Activated CD4-positive, alpha-beta T cell treated with anti-CD3 and anti-CD28 coated beads for 24 hours (primary cell): Measurements from ENCODE around the gene TTC28.

Source experiments
- DNase-seq, 2 donors: peaks; one replicate each; pipeline ENCODE4 v3.0.0-alpha.2; 2020; ENCODE audit warnings: low read depth in 2 of 2

The TTC28 gene

DNA sequence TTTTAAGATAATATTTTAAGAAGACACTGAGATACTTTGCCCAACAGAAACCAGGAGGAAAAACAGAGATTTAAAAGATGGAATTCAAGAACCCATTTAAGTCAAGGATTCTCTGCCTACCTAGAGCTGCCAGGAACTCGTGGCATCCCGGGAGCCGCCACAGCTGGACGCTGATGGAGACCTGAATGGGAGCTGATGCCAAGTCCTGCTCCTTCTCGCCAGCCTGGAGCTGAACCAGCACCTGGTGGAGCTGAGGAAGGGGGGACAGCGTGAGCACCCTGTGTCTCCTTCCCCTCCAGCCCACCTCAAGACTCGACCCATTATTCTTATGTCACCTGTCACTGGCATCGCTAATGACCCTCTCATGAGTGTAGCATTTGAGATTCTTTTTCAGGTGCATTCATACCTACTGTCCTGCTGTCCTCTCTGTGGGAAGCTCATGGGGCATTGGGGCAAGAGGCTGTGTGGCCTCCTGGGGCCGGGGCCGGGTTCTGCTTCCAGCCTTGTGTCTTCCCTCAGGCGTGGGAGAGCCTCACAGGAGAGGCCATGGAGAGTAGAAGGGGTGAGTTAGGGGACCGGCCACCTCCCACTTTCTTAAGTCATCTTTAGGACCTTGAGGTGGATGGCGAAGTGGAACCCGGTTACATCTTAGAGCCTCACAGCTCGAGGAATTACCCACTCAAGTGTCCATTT, 689.7 kb downstream of the TTC28 start:
- DNase-seq, result no peak

DNA sequence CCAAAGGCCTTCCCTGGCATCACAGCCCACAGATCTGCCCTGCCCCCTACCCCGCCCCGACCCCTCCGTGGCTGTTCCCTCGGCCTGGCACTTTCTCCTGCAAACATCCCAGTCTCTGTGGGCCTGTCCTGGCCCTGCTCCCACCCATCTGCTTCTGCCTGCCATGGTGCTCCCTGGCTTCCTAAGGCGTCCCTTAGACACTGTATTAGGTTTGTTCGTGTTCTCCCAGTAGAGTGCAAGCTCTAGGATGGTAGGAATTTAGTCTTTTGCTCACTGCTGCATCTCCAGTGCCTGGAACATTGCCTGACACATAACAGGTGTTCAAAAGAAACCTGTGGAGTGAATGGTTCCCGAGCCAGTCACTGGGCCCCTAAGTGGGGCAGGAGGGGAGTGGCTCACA, 690.9 kb downstream of the TTC28 start:
- DNase-seq, result no peak

DNA sequence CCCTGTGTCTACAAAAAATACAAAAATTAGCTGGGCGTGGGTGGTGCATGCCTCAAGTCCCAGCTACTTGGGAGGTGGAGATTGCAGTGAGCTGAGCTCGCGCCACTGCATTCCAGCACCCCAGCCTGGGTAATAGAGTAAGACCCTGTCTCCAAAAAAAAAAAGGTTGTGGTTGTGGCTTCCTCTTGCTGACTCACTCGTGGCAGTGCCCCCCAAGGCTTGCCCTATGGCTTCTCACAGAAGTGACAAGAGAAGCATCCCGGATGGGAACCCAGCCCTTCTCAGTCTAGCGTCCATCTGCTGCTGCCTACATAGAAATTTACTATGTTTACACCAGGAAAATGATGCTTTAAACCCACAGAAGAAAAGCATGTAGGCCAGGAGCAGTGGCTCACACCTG, 692.1 kb downstream of the TTC28 start:
- no peak for DNase-seq

DNA sequence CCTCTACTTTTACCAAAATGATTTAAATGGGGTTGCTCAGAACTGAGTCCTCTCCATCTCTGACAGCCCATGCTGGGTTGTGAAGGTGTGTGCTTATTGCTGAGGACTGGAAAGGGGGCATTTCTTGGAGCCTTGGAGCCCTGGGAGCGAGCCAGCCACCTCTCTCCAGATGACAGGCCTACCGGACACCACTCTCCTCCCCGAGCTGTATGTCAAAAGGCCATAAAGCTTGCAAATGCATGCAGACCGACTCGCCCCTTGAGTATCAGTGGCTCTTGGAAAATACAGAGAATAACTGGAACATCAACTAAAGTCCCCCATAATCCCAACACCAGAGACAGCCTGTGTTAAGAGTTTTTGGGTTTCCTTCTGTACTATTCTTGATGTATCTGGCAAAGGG, 692.7 kb downstream of the TTC28 start:
- no peak for DNase-seq

DNA sequence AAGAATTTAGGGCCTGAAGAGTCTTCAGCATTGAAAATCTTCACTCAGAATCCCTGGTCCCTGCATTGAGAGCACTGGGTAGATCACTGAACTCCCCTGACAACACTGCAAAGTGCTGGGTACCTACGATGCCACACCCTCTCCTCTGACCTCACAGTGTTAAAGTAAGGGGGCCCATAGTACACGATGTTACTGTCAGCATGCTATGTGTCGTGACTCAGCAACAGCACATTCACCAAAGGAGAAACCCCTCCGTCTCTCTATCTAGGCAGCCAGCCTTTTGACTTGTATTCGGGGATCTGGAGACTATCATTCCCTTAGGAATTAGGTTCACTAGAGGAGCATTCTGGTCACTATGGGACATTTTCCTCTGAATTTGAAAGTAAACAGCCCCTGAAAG, 693.2 kb downstream of the TTC28 start:
- DNase-seq, result no peak

DNA sequence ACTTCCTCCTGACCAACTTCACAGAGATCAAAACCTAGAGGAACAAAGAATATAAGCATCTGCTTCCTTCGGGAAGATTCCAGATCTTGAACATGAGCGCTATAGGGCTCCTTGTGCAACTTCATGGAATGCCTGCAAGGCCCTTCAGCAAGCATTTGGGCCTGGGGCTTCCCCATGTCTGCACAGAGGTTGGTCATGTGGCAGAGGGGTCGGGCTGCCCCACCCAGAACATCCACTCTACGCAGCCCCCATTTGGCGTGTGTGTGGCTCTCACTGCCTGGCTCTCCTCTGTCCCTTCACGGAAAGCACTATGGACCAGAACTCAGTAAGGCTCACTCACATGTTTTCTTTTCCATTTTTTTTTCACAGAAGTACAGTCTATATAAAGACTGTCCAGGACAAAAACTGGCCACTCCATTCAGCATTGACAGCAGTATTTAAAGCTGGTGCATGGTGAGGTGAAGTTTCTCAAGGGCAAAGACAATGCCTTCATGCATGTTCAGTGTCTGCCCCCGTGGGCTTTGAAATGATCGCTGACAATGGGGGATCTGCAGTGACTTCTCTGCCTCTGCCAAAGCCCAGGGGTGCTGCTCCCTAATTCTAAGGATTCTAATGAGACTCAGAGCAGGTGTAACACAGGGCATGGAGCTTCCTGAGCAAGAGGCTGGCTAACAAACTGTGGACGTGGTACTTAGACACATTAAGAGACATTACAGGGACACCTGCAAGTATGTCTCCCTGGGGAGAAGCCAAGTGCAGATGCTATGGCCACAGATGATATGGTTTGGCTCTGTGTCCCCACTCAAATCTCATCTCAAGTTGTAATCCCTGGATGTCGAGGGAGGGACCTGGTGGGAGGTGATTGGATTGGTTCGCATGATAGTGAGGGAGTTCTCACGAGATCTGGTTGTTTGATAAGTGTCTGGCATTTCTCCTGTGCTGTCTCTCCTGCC, 694.0 kb downstream of the TTC28 start:
- no peak for DNase-seq

DNA sequence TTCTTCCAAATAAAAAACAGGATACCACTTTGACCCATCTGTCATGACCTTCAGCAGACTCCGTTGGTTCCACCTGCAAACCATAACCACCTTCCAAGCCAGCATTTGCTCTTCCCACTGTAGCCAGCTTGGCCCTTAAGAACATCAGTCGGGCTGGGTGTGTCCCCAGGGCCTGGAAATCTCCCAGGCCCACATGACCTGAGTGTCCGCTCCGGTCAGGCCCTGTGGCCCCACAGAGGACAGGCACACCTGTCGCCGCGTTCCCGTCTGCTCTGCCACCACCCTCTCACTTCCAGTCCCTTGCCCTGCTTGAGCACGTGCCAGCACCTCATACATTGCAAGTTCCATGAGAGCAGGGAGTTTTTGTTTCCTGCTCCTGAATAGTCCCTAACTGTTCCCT, 694.9 kb downstream of the TTC28 start:
- no peak for DNase-seq

DNA sequence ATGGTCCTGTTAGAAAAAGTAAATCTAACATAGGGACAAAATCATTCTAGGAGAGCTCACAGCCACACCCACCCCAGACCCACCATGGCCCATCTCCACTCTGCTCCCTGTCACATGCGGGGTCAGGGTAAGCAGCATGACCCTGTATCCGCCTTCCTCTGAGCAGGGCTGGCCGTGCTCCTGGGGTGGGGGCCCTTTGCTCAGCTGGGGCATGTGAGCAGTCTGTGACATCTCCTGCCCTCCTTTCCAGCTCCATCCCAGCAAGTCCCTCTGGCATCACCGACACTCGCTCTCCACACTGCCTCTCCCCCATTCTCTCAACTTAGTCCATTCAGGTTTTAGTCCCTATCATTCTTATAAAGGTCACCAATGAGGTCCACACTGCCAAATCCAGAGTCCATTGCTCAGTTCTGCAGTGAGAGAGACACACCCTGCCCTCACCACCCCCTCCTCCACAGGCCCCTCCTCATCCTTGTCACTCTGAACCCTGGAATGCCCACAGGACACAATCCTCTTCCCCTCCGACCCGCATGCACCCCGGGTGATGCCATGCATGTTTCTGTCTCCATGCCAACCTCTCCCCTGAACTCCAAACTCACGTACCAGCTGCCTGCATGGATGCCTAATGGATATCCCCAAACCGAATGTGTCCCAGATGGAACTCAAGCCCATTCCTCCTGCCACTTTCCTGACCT, 695.5 kb downstream of the TTC28 start:
- no peak for DNase-seq

DNA sequence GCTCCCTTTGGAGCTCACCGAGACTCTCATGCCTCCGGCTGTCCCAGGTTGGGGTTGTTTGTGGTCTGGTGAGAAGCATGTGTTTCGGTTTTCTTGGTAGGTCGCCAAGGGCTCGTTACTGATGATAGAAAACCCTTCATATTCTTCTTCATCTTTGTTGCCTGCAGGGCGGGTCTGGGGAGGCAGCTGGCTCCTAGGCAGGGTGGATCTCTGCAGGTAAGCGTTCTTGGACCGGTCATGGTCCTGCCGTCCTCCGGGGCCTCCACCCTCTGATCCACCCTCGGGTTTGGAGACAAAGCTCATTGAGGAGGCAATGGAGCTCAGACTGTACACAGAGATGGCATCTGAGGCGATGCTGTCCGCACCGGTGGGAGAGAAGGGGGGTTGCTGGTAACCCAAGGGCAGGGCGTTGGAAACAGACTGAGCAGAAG, 696.3 kb downstream of the TTC28 start:
- no peak for DNase-seq

DNA sequence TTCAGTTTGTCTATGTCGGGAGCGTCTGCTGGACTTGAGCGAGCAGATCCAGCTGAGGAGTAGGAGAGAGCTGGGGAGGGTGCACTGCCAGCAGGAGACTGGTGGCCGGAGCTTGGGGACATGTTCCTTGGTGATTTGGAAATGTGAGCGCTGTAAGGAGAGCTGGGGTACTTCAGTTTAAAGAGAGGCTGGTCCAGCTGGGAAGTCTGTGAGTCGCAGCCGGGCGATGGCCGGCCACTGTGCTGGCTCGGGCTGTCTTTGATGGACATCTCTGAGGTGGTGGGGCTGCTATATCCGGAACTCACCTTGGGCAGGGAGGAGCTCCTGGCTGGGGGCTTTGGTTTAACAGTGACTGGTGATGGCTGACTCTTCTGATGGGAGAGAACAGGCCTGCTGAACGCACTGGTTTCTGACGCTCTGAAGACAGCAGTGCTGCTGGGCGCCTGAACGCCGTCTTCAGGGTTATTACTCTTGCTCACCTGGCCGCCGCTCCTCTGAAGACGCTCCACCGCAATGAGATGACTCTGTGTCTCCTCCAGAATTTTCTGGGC, 696.9 kb downstream of the TTC28 start:
- no peak for DNase-seq

DNA sequence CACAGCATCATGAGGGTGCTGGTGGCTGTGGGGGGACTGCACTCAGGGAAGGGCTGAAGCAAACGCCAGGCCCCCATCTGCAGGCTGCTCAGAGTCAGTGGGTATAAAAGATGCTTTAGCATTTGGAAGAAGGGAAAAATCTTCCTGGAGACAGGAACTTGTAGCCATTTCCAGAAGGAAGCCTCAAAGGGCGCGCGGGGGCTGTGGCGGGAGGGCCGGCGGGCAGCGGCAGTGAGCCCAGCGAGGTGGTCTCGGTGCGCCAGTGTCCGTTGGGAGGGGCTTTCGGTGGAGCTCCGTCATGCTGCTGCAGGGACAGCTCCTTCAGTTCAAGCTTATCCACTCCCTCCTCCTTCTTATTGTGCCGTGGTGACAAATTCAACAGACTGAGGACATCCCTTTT, 697.5 kb downstream of the TTC28 start:
- DNase-seq, result no peak

DNA sequence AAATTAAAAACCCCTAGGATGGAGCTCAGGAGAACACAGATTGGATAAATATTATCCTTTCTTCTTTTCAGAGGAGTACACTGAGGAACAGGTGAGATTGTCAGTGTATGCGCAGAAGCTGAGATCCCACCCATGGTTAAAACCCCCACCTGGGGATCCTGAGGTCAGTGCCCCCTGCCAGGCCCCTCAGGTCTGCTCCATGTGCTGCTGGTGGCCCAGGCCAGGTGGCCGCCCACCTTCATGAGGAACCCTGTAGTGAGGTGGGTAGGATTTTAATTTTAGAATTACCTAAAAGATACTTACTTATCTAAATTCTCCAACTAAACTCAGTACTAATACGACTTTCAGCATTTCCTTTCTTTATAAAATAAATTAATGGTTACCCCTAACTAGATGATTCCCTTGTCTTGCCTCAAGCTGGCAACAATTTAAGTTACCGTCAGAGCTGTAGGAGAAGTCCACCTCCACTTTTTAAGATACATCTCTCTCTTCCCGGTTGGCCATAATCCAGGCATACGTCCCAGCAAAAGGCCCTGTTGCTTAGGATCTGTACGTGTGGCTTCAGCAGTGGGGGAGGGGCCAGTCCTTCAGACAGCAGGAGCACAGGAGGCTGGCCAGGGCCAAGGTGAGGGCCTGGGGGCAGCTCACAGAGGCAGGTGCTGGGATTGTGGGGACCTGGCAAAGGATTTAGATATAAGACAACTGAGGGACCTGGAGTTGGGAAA, 699.1 kb downstream of the TTC28 start:
- DNase-seq, result no peak

DNA sequence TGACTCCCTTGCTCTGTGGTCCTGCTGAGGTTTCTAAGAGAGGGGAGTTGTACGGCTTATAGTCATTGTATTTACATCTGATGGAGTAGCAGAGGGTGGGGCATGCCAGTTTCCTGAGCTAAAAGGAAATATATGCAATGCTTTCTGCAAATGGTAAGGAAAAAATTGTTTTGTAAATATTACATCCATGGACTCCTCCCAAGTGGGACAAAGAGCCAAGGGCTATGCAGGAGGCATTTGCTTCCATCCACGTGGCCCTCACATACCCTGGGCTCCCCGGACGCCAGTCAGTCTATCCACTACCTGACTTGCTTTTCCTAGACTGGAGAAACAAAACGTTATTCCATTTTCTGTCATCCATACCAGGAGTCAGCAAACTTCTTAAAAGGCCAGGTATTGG, 700.8 kb downstream of the TTC28 start:
- DNase-seq, result no peak

DNA sequence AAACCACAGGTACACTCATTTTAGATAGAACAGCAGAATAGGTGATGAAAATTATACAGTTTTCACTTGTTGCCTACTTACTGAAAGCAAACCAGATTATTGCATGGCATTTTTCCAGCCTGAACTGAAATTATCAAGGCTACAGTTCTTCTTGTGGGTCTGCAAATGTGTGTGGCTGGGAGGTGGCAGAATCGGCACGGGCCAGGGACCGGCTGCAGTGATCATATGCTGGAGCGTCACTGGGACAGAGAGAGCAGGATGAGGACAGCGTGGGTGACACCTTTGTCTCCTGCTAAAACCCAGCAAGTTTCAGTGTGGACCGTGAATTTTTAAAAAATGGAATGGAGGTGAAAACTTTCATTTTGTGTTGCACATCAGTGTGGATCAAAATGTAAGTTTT, 701.3 kb downstream of the TTC28 start:
- no peak for DNase-seq

DNA sequence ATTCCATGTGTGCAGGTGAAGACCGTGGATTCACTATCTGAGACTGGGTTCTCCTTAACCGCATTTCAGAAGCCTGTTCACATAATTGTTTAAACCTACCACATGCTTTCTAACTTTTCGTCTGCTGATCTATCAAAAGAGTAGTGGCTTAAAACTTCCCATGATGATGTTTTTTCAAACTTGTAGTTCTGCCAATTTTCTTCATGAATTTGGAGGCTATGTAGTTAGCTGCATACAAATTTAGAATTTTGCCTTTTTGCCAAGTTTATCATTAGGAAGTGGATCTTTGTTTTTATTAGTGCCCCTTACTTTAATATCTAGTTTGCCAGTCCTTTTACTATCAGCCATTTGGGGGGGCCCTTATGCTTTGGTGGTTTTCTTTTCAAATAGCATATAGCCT, 703.1 kb downstream of the TTC28 start:
- no peak for DNase-seq

DNA sequence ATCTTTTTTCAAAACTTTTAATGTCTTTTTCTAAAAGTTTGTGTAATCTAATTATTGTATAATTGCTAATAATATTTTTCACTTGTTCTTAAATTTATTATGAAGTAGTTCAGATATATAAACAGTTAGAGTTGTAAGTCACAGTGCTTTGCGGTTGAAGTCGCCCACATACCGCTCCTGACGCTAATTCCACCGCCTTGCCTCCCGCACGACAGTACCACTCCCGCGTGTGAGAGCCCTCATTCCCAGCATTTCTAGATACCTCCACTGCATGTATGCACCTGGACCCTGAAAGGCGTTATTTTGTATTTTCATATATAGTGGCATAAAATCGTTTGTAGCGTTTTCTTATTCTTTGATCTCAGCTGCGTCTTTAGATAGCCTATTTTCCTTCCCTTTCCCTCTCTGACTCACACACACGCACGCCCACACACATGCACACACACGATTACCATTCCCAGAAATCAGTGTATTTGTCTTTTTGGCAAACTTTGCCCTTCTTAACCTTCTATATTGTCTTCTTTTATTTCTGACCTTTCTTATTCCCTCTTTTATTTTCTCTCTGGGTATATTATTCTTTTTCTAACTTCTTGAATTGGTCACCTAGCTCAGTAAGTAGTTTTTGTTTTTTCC, 704.1 kb downstream of the TTC28 start:
- DNase-seq, result no peak

DNA sequence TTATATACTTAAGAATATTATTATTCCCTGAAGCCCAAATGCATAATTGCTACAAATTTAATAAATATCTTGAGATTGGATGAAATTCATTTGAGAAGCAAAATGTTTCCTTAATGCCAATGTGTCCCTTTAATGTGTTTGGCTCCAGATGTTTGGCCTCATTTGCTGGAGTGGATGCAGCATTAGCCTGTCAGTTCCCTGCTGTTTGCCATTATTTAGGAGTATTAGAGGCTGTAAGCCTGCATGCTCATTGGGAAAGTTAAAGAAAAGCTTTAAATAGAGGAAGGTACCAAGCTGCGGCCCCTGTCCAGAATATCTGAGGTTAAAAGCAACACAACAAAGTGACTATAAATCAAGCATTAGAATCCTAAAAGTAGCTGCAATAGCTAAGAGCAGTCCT, 705.8 kb downstream of the TTC28 start:
- DNase-seq, result no peak

DNA sequence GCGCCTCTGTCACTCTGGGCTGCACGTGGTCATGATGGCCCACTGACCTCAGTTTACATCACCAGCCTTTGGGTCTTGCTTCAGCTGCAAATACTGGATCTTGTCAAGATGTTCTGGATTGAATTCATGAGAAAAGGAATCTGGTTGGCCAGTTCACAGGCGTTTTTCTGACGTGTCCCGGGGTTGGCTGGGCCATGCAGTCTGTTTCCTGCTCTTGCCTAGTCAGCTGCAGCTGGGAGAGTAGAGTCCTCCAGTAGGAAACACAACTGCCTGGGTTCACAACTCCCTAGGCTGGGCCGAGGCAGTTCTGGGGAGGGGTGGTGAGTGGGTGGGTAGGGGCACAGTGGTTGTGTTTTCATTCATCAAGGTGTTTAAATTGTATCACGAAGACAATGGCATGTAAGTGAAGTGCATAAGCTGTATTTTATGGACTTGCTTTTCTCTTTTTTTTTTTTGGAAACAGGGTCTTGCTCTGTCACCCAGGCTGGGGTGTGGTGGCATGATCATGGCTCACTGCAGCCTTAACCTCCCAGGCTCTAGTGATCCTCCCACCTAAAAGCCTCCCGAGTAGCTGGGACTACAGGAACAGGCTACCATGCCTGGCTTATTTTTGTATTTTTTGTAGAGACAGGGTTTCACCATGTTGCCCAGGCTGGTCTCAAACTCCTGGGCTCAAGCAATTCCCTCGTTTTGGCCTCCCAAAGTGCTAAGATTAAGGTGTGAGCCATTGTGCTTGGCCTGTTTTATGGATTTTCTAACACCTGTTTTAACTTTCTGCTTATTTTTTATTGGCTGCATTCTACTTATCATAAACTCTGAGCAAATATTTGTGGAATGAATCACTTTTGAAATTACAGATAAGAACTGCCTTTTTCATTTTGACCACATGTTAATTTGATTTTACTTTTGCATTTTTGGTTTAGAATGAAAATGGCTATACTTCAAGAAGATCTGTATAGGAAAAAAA, 706.6 kb downstream of the TTC28 start:
- DNase-seq, result no peak

DNA sequence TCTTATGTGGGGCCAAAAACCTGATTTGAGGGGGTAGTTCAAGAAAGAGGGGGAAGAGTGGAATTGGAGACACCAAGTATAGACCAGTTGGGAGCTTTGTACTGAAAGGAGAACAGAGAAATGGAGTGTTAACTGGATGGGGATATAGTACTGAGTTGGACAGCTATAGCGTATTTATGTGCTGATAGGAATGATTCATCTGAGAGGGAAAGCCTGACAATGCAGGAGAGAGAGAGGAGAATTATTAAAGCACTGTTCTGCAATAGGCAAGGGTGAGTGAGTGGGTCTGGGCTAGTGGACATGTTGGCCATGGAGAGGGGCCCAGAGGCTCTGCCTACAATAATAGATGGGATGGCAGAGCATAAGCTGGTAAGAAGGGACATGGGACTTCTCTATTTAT, 707.7 kb downstream of the TTC28 start:
- no peak for DNase-seq
